AG10803 (cell line): ENCODE measurements around the gene AVL9.
A peak's percentile ranks its signal among the peaks of the same experiment; 100 is the strongest.
"Not testable (repeated sequence)": the region's sequence is repeated elsewhere in the genome, so short reads cannot be mapped to it uniquely, and the experiment has no call there.

Source experiments
- DNase-seq: peaks from one replicate; pipeline ENCODE4 v3.0.0; 2010; ENCODE audit warnings: low read depth
- H3K4me3 ChIP-seq: 2 replicates; pipeline ENCODE4 v1.5.1; 2011; ENCODE audit warnings: mild to moderate bottlenecking, low read length, control low read depth

AVL9 gene

GRCh38 chr7:32636725-32637462, 141.6 kb downstream of the AVL9 start:
- DNase-seq, H3K4me3 ChIP-seq: not testable (repeated sequence)

GRCh38 chr7:32637611-32638010, 142.3 kb downstream of the AVL9 start:
- H3K4me3 ChIP-seq = not testable (repeated sequence)
- peak; percentile 12 for DNase-seq
